Mesodermal cell (in vitro differentiated cells): ENCODE data around the gene TLR8.
"Not testable (repeated sequence)": the region's sequence is repeated elsewhere in the genome, so short reads cannot be mapped to it uniquely, and the experiment has no call there.

ENCODE experiments used
- H3K27ac ChIP-seq: 2 replicates; pipeline ENCODE4 v1.7.0; 2013; ENCODE audit warnings: mild to moderate bottlenecking, low read depth, low read length, moderate library complexity; ENCODE audit not compliant: severe bottlenecking
- H3K36me3 ChIP-seq: 2 replicates; pipeline ENCODE4 v1.7.1; 2013; ENCODE audit warnings: mild to moderate bottlenecking, low read length, moderate library complexity; ENCODE audit not compliant: control insufficient read depth, insufficient read depth
- H3K4me1 ChIP-seq: one replicate; pipeline ENCODE4 v1.7.1; 2013; ENCODE audit warnings: mild to moderate bottlenecking, low read length; ENCODE audit not compliant: insufficient read depth, control insufficient read depth, poor library complexity, severe bottlenecking
- H3K4me3 ChIP-seq: 2 replicates; pipeline ENCODE4 v1.7.0; 2013; ENCODE audit warnings: low read length, control low read depth, mild to moderate bottlenecking; ENCODE audit not compliant: insufficient read depth, poor library complexity, severe bottlenecking; ENCODE audit errors: extremely low read depth
- H3K9me3 ChIP-seq: 2 replicates; pipeline ENCODE4 v1.7.1; 2013; ENCODE audit warnings: mild to moderate bottlenecking, low read length, moderate library complexity; ENCODE audit not compliant: control insufficient read depth
- WGBS, 2 experiments: methylation state at CpG; one replicate each; pipeline ENCODE4 v1.1.5; 2013; ENCODE audit warnings: missing lambda C conversion rate in 2 of 2; ENCODE audit not compliant: insufficient coverage in 2 of 2; 5-methylcytosine and 5-hydroxymethylcytosine counted together

TLR8 gene

GRCh38 chrX:12920990-12921389 is 14.6 kb downstream of the TLR8 start:
- Histone ChIP-seq H3K9me3 (no peaks in the 10 kb centered on the region), H3K36me3 (no peaks in the 10 kb centered on the region), H3K4me1 (no peaks in the 10 kb centered on the region), H3K27ac (no peak overlapping the region), H3K4me3 (no peak overlapping the region)
- WGBS, 2 experiments: 100% methylated on average over 2 of the region's 8 CpGs; no CpG with 5 or more reads in 1 of the 2 experiments

GRCh38 chrX:12921886-12922598 is 15.6 kb downstream of the TLR8 start:
- no peak overlapping the region for H3K4me3 ChIP-seq
- H3K4me1 ChIP-seq: no peaks in the 10 kb centered on the region
- no peak overlapping the region for H3K27ac ChIP-seq
- WGBS, 2 experiments: 70 to 93% methylated on average over 2 of the region's 10 CpGs
- no peaks in the 10 kb centered on the region for H3K36me3 ChIP-seq
- H3K9me3 ChIP-seq: no peaks in the 10 kb centered on the region

- H3K27ac ChIP-seq: no peak overlapping the region
- no peaks in the 10 kb centered on the region for H3K9me3 ChIP-seq
- no peaks in the 10 kb centered on the region for H3K36me3 ChIP-seq
These were observed 16.1 kb downstream of the TLR8 start for GRCh38 chrX:12922599-12922919.

GRCh38 chrX:12929701-12930100 is 23.3 kb downstream of the TLR8 start:
- H3K9me3 ChIP-seq: no peaks in the 10 kb centered on the region
- WGBS, 2 experiments: 80 to 89% methylated on average over 1 of the region's 4 CpGs

More at GRCh38 chrX:12922599-12922919, 16.1 kb downstream of the TLR8 start:
- Histone ChIP-seq H3K4me1 (no peaks in the 10 kb centered on the region), H3K4me3 (no peak overlapping the region)

GRCh38 chrX:12930150-12930549 is 23.7 kb downstream of the TLR8 start:
- no peaks in the 10 kb centered on the region for H3K36me3 ChIP-seq
- no peaks in the 10 kb centered on the region for H3K4me1 ChIP-seq
- H3K9me3 ChIP-seq: no peaks in the 10 kb centered on the region
- WGBS, 2 experiments: 83 to 90% methylated on average over 1 to 2 of the region's 2 CpGs
- no peak overlapping the region for H3K4me3 ChIP-seq
- H3K27ac ChIP-seq: no peak overlapping the region

More at GRCh38 chrX:12929701-12930100, 23.3 kb downstream of the TLR8 start:
- H3K4me1 ChIP-seq: no peaks in the 10 kb centered on the region
- no peaks in the 10 kb centered on the region for H3K36me3 ChIP-seq
- no peak overlapping the region for H3K4me3 ChIP-seq
- no peak overlapping the region for H3K27ac ChIP-seq

- no CpG with 5 or more reads among the region's 1 CpG for WGBS, 2 experiments
- Histone ChIP-seq H3K9me3 (no peaks in the 10 kb centered on the region), H3K36me3 (no peaks in the 10 kb centered on the region), H3K27ac (no peak overlapping the region), H3K4me3 (no peak overlapping the region), H3K4me1 (no peaks in the 10 kb centered on the region)
These were observed 25.8 kb downstream of the TLR8 start for GRCh38 chrX:12932244-12932643.

GRCh38 chrX:12934850-12935249 is 28.4 kb downstream of the TLR8 start:
- Histone ChIP-seq H3K4me1 (no peaks in the 10 kb centered on the region), H3K9me3 (no peaks in the 10 kb centered on the region), H3K4me3 (no peak overlapping the region), H3K36me3 (no peaks in the 10 kb centered on the region), H3K27ac (no peak overlapping the region)
- 100% methylated on average over 1 of the region's 5 CpGs for WGBS, 2 experiments

- no peaks in the 10 kb centered on the region for H3K9me3 ChIP-seq
- WGBS, 2 experiments: no CpG with 5 or more reads among the region's 1 CpG
- H3K36me3 ChIP-seq: no peaks in the 10 kb centered on the region
- H3K4me3 ChIP-seq: no peak overlapping the region
- H3K4me1 ChIP-seq: no peaks in the 10 kb centered on the region
- no peak overlapping the region for H3K27ac ChIP-seq
These were observed 30.5 kb downstream of the TLR8 start for GRCh38 chrX:12936947-12937346.

GRCh38 chrX:12940471-12940870 is 34.1 kb downstream of the TLR8 start:
- H3K4me1 ChIP-seq, H3K9me3 ChIP-seq, H3K27ac ChIP-seq, H3K4me3 ChIP-seq, H3K36me3 ChIP-seq: not testable (repeated sequence)
- 92 to 100% methylated on average over 2 to 5 of the region's 9 CpGs for WGBS, 2 experiments

- WGBS, 2 experiments: no CpG with 5 or more reads among the region's 6 CpGs
These were observed 37.2 kb downstream of the TLR8 start for GRCh38 chrX:12943592-12943991.

GRCh38 chrX:12944452-12944851 is 38.0 kb downstream of the TLR8 start:
- not testable (repeated sequence) for H3K4me3 ChIP-seq, H3K9me3 ChIP-seq, H3K36me3 ChIP-seq, H3K27ac ChIP-seq
- H3K4me1 ChIP-seq: peaks cover 15% of the 10 kb centered on the region
- no CpG with 5 or more reads among the region's 4 CpGs for WGBS, 2 experiments

More at GRCh38 chrX:12943592-12943991, 37.2 kb downstream of the TLR8 start:
- not testable (repeated sequence) for H3K36me3 ChIP-seq, H3K4me3 ChIP-seq, H3K9me3 ChIP-seq, H3K27ac ChIP-seq, H3K4me1 ChIP-seq
